ENCODE data around the gene TBC1D22A. TPM values are rescaled to one million over a fixed set of nuclear protein-coding genes. Genes with fewer than 3 reads are reported as not detected.

Gene TBC1D22A
- total and polyA plus RNA-seq, 4 donors = 4.1 to 12.4 (median 8.4) TPM

DNA sequence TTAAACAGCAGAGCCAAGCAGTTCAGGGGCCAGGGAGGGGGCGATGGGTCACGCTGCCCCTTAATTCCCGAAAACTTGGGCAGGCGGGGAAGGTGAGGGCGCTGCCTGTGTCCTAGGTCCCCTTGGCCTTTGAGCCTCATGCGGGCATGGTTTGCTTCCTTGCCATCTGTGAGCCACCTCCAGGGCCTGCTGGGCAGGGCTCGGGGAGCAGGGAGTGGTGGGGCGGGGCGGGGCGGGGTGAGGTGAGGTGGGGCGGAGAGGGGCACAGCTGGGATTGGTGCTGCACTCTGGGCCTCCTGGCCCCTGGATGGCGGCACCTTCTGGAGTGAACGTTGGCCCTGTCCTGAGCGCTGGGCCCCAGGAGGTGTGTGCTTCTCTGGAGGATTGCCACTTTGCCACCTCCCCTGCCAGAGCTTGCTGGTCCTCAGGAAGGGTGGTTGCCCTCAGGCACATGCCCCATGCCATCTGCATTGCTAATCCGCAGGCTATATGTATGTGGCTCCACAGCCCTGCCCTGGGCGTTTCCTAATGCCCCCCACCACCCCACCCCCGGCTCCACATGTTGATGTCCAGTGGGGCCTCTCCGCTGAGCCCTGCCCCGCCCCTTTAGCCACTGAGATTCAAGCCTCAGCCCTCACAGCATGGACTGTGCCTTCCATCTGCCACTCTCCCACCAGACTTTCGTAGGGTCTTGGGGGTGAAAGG, 352.5 kb downstream of the TBC1D22A start:
- TF ChIP-seq, protein P1, sequence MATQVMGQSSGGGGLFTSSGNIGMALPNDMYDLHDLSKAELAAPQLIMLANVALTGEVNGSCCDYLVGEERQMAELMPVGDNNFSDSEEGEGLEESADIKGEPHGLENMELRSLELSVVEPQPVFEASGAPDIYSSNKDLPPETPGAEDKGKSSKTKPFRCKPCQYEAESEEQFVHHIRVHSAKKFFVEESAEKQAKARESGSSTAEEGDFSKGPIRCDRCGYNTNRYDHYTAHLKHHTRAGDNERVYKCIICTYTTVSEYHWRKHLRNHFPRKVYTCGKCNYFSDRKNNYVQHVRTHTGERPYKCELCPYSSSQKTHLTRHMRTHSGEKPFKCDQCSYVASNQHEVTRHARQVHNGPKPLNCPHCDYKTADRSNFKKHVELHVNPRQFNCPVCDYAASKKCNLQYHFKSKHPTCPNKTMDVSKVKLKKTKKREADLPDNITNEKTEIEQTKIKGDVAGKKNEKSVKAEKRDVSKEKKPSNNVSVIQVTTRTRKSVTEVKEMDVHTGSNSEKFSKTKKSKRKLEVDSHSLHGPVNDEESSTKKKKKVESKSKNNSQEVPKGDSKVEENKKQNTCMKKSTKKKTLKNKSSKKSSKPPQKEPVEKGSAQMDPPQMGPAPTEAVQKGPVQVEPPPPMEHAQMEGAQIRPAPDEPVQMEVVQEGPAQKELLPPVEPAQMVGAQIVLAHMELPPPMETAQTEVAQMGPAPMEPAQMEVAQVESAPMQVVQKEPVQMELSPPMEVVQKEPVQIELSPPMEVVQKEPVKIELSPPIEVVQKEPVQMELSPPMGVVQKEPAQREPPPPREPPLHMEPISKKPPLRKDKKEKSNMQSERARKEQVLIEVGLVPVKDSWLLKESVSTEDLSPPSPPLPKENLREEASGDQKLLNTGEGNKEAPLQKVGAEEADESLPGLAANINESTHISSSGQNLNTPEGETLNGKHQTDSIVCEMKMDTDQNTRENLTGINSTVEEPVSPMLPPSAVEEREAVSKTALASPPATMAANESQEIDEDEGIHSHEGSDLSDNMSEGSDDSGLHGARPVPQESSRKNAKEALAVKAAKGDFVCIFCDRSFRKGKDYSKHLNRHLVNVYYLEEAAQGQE (IDR thresholded peaks at IDR 0.05) = no peak
- no peak for TF ChIP-seq RXRA (IDR thresholded peaks at IDR 0.05)
- TF ChIP-seq, protein P2, sequence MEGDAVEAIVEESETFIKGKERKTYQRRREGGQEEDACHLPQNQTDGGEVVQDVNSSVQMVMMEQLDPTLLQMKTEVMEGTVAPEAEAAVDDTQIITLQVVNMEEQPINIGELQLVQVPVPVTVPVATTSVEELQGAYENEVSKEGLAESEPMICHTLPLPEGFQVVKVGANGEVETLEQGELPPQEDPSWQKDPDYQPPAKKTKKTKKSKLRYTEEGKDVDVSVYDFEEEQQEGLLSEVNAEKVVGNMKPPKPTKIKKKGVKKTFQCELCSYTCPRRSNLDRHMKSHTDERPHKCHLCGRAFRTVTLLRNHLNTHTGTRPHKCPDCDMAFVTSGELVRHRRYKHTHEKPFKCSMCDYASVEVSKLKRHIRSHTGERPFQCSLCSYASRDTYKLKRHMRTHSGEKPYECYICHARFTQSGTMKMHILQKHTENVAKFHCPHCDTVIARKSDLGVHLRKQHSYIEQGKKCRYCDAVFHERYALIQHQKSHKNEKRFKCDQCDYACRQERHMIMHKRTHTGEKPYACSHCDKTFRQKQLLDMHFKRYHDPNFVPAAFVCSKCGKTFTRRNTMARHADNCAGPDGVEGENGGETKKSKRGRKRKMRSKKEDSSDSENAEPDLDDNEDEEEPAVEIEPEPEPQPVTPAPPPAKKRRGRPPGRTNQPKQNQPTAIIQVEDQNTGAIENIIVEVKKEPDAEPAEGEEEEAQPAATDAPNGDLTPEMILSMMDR (IDR thresholded peaks at IDR 0.05; ENCODE audit: low read depth, low read length, missing input control) = no peak
- no peak for TF ChIP-seq TAF1 (conservative IDR thresholded peaks at IDR 0.05)
- TF ChIP-seq YY1 (IDR thresholded peaks at IDR 0.05) = no peak
- TF ChIP-seq EGR1 (IDR thresholded peaks at IDR 0.05; ENCODE audit: low read depth in 2 of 2) = no peak
- TF ChIP-seq HNF4A (conservative IDR thresholded peaks at IDR 0.05) = no peak
- TF ChIP-seq, protein P3, sequence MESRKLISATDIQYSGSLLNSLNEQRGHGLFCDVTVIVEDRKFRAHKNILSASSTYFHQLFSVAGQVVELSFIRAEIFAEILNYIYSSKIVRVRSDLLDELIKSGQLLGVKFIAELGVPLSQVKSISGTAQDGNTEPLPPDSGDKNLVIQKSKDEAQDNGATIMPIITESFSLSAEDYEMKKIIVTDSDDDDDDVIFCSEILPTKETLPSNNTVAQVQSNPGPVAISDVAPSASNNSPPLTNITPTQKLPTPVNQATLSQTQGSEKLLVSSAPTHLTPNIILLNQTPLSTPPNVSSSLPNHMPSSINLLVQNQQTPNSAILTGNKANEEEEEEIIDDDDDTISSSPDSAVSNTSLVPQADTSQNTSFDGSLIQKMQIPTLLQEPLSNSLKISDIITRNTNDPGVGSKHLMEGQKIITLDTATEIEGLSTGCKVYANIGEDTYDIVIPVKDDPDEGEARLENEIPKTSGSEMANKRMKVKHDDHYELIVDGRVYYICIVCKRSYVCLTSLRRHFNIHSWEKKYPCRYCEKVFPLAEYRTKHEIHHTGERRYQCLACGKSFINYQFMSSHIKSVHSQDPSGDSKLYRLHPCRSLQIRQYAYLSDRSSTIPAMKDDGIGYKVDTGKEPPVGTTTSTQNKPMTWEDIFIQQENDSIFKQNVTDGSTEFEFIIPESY (IDR thresholded peaks at IDR 0.05) = no peak
- TF ChIP-seq NR2F2 (IDR thresholded peaks at IDR 0.05) = no peak
- no peak for TF ChIP-seq FOXA2 (IDR thresholded peaks at IDR 0.05)
- no peak for TF ChIP-seq RAD21 (IDR thresholded peaks at IDR 0.05)
- no peak for TF ChIP-seq JUND (IDR thresholded peaks at IDR 0.05)
- no peak for TF ChIP-seq SP1 (IDR thresholded peaks at IDR 0.05)
- TF ChIP-seq, protein P4, sequence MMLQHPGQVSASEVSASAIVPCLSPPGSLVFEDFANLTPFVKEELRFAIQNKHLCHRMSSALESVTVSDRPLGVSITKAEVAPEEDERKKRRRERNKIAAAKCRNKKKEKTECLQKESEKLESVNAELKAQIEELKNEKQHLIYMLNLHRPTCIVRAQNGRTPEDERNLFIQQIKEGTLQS (IDR thresholded peaks at IDR 0.05) = no peak
- TF ChIP-seq, protein P5, sequence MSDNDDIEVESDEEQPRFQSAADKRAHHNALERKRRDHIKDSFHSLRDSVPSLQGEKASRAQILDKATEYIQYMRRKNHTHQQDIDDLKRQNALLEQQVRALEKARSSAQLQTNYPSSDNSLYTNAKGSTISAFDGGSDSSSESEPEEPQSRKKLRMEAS (IDR thresholded peaks at IDR 0.05) = no peak
- no peak for TF ChIP-seq GABPA (IDR thresholded peaks at IDR 0.05 in 1 of 2, conservative IDR thresholded peaks at IDR 0.05 in 1 of 2)
- no peak for TF ChIP-seq HNF4G (IDR thresholded peaks at IDR 0.05)
- no peak for TF ChIP-seq FOXA1 (IDR thresholded peaks at IDR 0.05)
- Histone ChIP-seq H3K4me1 (ENCODE audit: control insufficient read depth in 4 of 4, insufficient read depth in 4 of 4, low read length in 3 of 4) (peaks cover 0 to 7% (median 4%) of the 10 kb centered on the region in 4 donors), H3K27ac (ENCODE audit: low read depth in 1 of 2, low read length in 2 of 2) (no peak overlapping the region), H3K36me3 (ENCODE audit: control insufficient read depth in 4 of 4, insufficient read depth in 3 of 4, low read depth in 1 of 4, low read length in 3 of 4) (peaks cover 0 to 3% (median 0%) of the 10 kb centered on the region in 4 donors), H3K27me3 (ENCODE audit: control insufficient read depth in 4 of 4, insufficient read depth in 4 of 4, low read length in 3 of 4) (no peaks in the 10 kb centered on the region), H3K4me3 (ENCODE audit: low read depth in 1 of 3, low read length in 3 of 3) (no peak overlapping the region), H3K9ac (ENCODE audit: low read depth in 1 of 2, low read length in 2 of 2) (no peak overlapping the region), H3K9me3 (ENCODE audit: control insufficient read depth in 4 of 4, low read length in 3 of 4) (no peaks in the 10 kb centered on the region)
- WGBS = 90% methylated on average over 20 of the region's 20 CpGs
- DNase-seq (ENCODE audit: low spot score) = no peak
